Activated CD4-positive, CD25-positive, alpha-beta regulatory T cell treated with anti-CD3 and anti-CD28 coated beads, Interleukin-2, amount 50 U/mL, for 72 hours (primary cell): Measurements from ENCODE around the gene ACTBL2.

Experiments
- DNase-seq: peaks from one replicate; pipeline ENCODE4 v3.0.0; 2021

ACTBL2 gene

DNA sequence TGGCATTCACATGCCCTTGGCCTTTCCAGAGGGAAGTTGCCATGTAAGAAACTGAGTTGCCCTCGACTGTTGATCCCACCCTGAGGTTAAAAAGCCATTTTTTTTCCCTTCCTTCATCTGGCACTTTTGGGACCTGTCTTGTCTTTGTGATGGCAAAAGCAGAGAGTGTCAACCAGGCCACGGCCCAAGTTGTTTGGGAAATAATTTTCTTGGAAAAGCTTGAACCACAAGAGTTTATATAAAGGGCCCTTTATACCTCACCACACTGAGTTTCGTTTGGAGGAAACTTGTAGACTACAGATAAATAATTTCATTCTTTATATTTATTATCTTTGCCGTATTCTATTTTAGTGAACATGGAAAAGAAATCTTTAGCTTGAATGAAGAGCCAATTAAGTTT, 34.3 kb downstream of the ACTBL2 start:
- DNase-seq, result no peak

DNA sequence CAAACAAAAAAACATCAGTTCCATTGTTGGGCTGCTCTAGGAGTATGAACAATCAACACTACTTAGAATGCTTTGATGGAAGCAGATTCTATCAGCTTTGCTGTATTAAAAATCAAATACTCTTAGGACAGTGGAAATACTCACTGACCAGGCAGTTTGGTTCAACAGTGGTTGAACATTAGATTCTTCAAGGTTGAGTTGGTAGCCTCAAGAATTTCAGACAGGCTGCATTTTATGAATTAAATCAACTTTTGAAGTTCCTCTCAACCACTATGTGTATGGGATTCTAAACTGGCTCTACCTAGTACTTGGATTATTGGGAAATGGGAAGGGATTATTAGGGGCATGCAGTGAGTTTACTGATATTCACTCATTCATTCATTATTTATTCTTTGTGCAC, 35.0 kb downstream of the ACTBL2 start:
- DNase-seq, result no peak

DNA sequence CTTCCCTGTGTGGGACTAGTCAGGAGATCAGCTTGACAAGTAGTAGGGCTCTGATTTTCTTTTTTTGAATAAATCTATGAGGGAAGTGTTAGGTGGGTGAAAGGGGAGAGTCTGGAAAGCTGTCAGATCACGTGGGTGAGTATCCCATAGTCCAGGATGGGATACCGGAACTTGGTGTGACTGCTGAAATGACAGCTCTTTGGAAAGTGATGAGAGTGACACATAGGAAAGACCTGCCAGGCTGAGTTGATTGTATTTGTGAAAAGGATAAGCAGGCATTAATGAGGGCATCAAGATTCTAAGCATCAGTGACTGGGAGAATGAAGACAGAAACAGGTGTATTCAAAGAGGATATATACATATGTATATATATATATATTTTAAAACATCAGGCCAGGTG, 35.6 kb downstream of the ACTBL2 start:
- DNase-seq, result no peak

DNA sequence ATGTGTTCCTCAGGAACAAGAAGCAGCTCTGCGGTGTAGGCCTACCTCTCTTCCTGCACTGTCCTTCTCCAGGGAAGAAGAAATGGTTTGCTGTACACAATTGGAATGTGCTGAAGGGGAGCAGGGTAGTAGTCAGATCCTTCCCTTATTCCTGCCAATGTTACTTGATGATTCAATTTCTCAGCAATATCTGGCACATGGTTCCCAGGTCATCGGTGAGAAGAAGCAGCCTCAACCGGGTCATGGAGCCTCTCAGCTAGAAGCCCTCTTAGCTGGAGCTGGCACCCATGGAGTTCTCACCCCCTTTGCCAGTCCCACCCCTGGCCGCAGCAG, 36.9 kb downstream of the ACTBL2 start:
- DNase-seq, result no peak

DNA sequence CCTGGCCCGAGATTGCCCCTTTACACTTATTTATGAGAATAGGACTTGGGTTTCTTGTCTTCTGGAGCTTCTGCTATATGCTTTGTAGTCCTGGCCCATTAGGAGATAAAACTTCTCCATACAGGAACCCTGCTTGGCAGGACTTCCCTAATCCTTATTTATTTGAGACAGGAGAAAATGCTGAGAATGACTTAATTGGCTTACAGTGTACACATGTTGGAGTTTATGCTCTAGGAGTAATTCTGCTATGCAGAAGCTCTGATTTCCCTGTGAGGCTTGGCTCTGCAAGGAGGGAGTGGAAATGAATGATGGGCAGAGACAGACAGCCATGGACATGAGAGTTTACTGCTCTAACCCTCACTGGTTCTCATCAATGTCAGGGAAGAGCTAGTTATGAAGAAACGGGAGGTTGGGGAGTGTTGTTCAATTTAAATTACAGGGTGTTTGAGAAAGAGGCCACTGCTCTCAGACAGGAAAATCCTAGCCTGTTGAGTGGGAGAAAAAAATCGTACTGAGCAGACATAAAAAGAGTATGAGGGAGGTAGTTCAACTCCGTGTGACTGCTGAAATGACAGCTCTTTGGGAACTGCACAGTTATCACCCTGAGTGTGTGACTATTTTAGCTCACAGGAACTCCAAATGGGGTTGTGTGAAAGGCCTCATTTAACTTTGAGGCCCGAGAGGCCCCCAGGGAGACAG, 37.5 kb downstream of the ACTBL2 start:
- DNase-seq, result no peak

DNA sequence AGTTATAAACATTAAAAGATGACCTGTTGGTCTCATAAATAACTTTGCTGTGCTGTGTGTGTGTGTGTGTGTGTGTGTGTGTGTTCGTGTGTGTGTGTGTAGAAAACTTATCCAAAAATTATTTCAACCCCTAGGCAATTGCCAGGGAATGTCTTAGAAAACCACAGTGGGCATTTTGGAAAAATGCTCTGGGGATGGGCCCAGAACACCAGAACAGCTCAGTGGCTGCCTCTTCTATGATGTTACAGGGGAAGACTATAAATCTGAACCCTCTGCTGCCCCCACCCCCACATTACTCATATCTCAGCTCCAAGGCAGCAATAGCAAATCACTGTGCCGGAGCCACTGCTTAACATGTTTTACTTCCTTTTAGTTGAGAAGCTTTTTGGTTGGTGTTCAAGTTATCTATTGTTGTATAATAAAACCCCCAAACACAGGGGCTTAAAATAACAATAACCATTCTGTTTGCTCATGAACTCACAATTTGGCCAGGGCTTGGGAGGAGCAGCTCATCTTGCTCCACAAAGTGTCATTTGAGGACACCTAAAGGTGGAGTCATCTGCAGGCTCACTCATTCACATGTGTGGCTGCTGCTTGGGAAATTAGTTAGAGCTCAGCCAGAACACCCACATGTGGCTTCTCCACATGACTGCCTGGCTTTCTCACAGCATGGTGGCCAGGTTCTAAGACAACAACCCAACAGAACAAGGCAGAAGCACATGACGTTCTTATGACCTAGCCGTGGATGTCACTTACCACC, 40.4 kb downstream of the ACTBL2 start:
- DNase-seq, result no peak

DNA sequence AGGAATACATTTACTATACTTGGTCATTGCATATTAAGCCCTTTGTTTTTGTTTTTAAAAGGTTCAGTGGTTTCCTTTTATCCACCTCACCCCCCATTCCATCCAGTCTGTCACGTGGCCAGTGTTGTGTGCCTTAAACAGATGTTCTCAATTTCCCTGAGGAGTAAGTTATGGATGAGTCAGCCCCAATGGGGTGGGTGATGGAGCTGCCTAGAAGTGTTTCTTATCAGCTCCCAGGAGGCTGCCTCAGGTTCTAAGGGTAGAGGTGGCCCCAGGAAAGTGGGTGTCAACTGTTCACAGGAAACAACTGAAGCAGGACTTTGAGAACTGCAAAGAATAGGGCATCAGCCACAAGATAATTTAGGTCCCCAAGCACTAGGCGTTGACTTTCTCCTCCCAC, 41.1 kb downstream of the ACTBL2 start:
- no peak for DNase-seq

DNA sequence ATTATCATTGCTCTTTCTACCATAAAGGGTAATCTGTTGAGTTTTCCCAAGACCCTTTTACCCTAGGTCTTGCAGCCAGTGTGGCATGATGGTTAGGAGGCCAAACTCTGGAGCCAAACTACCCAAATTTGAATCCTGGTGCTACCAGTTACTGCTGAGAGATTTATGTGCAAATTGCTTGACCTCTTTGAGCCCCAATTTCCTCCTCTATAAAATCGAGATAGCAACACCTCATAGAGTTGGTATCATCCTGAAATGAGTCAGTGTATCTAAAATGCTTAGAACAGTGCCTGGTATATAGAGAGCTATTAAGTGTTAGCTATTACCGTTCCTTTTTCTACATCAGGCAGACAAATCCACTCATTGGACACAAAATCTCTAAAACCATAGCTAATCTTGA, 43.0 kb downstream of the ACTBL2 start:
- DNase-seq, result no peak

DNA sequence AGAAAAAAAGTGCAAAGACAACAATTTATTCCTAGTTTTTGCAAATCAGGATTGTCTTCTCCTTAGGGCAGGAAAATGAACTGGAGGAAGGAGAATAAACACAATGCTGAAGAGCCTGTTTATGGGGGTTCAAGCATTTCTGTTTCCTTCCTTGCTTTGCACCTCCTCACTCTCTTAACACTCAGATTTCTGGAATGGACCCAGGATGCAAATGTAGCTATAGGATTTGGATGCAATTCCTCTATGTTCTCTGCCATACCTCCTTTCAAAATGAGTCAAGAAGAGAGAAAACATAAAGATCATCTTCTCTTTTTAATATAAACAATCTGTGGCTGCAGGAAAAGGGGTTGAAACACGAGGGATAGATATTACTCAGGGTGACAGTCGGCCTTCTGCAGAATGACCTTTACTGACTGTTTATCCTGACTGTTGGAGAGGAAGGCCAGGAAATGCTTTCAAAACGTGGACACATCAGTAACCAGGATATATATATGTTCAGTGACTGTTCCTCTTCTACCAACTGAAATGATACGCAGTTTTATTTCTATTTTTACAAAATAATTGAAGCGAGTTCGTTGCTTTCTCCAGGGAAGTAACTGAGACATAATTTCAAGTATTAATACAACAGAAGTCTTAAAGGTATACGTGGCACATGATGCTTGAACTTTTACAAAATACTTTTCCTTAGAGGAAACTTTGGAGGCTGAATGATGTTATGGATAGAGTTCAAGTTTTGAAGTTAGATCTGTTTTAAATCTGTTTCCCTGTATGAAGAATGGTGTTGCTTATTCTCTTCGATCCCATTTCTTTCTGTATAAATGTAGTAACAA, 44.4 kb downstream of the ACTBL2 start:
- no peak for DNase-seq

DNA sequence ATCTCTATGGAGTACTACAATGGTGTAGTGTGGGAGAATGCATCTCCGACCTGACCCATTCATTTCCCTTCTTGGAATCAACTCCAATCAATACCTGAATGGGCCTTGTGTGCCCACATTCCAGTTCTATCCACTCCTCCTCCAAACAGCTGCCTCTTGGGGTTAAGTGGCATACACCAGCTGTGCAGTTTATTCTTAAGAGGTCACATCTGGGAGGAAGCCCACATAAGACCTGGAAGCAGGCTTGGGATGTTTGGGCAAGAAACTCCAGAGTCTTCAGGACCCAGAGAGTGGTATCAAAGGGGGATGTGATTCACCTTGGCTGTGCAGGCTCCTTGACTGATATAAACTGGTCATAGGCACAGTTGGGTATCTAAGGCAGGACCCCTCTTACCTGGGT, 46.0 kb downstream of the ACTBL2 start:
- DNase-seq, result no peak

DNA sequence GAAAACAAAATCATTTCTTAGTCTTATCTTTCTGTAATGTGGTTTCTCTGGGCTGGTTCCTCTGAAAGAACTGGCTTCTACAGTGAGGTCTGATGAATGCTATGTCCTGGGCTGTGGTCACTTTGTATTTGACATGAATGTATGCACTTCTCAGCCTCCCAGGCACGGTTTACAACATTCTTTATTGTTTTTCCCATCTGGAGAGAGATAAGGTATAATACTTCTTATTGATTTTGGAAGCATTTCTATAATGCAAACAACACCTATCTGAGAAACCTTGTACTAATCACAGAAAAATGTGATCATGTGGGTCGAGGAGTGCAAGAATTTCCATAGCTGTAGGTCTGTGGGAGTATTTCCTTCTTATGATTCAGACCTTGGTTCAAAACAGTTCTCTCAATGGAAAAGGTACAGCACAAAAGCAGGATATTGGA, 46.9 kb downstream of the ACTBL2 start:
- no peak for DNase-seq

DNA sequence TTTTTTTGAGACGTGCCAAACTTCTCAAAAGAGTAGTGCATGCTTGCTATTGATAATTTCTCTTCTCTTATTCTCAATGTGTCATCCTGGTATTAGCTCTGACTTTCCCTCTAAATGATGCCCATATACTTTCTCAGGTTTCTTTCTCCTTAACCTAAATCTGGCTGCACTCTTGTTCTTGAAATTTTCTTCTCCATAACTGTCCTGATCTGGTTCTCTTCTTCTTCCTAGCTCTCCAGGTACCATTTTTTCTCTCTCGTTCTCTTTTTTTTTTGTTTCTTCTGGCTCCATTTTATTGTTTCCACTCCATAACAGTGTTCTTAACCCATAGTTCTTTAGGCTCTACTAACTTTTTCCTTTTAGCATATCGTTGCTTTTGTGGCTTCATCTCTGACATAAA, 47.9 kb downstream of the ACTBL2 start:
- no peak for DNase-seq

DNA sequence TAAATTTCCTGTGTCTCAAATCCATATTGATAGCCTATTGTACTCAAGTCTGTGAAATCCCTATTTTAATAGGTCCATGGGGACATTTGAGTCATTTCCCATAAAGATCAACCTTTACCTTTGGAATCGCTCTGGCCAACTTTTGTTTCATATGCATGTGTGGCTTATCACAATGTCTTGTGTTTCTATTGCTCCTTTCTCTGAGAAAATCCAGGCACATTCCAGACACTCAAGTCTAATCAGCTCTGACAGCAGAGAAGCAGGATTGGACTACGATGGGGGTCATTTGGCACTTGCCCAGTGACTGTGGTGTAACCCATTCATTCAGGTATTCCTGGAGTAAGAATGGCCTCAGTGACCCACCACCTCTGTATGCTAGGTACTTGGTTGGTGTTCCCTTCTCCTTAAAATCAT, 48.4 kb downstream of the ACTBL2 start:
- DNase-seq, result no peak

DNA sequence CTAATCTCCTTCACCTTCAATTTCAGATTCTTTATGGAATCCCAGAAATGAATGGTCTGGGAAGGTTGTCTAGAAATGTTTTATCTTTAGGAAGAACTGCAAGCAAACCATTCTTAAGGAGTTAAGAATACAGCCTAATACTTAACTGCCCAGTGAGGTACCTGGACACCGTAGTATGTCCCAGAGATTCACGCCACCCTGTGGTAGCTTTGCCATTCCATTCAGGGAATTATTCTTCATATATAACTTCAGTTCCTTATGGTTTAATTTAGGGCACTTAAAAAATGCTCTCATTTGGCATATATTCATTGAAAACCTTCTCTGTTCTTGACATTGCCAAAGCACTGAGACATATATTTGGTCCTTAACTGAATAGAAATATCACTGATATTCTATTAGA, 49.7 kb downstream of the ACTBL2 start:
- no peak for DNase-seq

DNA sequence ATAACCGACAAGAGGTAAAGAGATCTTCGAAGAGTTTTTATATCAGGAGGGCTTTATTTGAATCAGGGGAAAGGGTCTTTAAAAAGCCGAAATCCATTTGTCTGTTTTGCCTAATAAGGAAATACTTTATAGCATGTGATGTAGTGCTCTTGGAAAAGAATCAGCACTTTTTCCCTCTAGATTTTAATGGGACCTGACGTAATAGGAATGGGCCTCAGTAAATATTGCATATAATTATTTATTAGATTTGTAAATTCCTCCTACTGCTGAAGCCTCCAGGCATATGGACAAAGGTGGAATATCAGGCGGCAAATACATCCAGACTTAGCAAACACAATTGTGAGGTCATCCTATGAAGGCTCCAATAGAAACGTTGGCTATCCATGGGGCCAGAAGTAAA, 50.9 kb downstream of the ACTBL2 start:
- DNase-seq, result no peak
